ENCODE measurements around the gene CYSTM1.

- TF ChIP-seq POLR2A (IDR thresholded peaks at IDR 0.05), result no peak
- TF ChIP-seq CTCF (IDR thresholded peaks at IDR 0.05), result no peak
Observed at GRCh38 chr5:140224658-140225057, 49.7 kb downstream of the CYSTM1 start.
